HepG2 (cell line): ENCODE results near the gene MFAP1. TPM values are rescaled to one million over a fixed set of nuclear protein-coding genes. Genes with fewer than 3 reads are reported as not detected.

Experiments
- AFF4 ChIP-seq: sonication (generic); formaldehyde crosslinking; IDR thresholded peaks from 2 replicates; pipeline ENCODE4 v1.4.0; 2020; ENCODE audit warnings: missing genetic modification reagents
- CBX1 ChIP-seq: IDR thresholded peaks from one replicate; pipeline ENCODE4 v1.6.1; 2016; ENCODE audit warnings: antibody characterized with exemption, low read depth
- ISL2 ChIP-seq: sonication (generic); formaldehyde crosslinking; IDR thresholded peaks from 2 replicates; pipeline ENCODE4 v1.5.0; 2020; ENCODE audit warnings: missing genetic modification reagents
- KAT7 ChIP-seq: IDR thresholded peaks from 2 replicates; pipeline ENCODE4 v1.6.1; 2018; ENCODE audit warnings: borderline replicate concordance, missing compliant biosample characterization
- NR2F6 ChIP-seq, 2 experiments: IDR thresholded peaks; 2 replicates each; pipeline ENCODE4 v1.6.1; 2016; ENCODE audit warnings: antibody characterized with exemption in 1 of 2, mild to moderate bottlenecking in 1 of 2
- POLR2A ChIP-seq, 2 experiments: IDR thresholded peaks; 2 replicates each; pipeline ENCODE4 v1.6.1; 2011; ENCODE audit warnings: low read depth in 2 of 2, low read length in 2 of 2, mild to moderate bottlenecking in 1 of 2, moderate library complexity in 1 of 2; ENCODE audit not compliant: insufficient read depth in 1 of 2
- RARA ChIP-seq: IDR thresholded peaks from 2 replicates; pipeline ENCODE4 v1.6.1; 2016; ENCODE audit warnings: missing genetic modification reagents, missing compliant biosample characterization
- RBFOX2 ChIP-seq: fragments of 200-400 bp; formaldehyde crosslinking; IDR thresholded peaks from 2 replicates; pipeline ENCODE4 v1.6.1; 2017; ENCODE audit warnings: low read depth, mild to moderate bottlenecking, low read length
- RXRA ChIP-seq: sonication (generic); formaldehyde crosslinking; IDR thresholded peaks from 2 replicates; pipeline ENCODE4 v1.5.1; 2020; ENCODE audit warnings: missing genetic modification reagents
- SKI ChIP-seq: fragments of 450-650 bp; IDR thresholded peaks from one replicate; pipeline ENCODE4 v1.6.1; 2018; ENCODE audit warnings: mild to moderate bottlenecking; ENCODE audit not compliant: partially characterized antibody
- THAP8 ChIP-seq: sonication (generic); formaldehyde crosslinking; IDR thresholded peaks from 2 replicates; pipeline ENCODE4 v1.5.1; 2020; ENCODE audit warnings: missing genetic modification reagents, mild to moderate bottlenecking, borderline replicate concordance
- THAP9 ChIP-seq: sonication (generic); formaldehyde crosslinking; IDR thresholded peaks from 2 replicates; pipeline ENCODE4; 2020; ENCODE audit warnings: missing genetic modification reagents, mild to moderate bottlenecking, borderline replicate concordance
- ZBTB43 ChIP-seq: sonication (generic); formaldehyde crosslinking; conservative IDR thresholded peaks from 2 replicates; pipeline ENCODE4 v1.4.0; 2020; ENCODE audit warnings: missing genetic modification reagents
- ZIK1 ChIP-seq: sonication (generic); formaldehyde crosslinking; IDR thresholded peaks from 2 replicates; pipeline ENCODE4 v1.5.0; 2020; ENCODE audit warnings: mild to moderate bottlenecking, low read depth, missing genetic modification reagents, borderline replicate concordance
- ZNF18 ChIP-seq: sonication (generic); formaldehyde crosslinking; IDR thresholded peaks from 2 replicates; pipeline ENCODE4 v1.8.0; 2022; ENCODE audit warnings: mild to moderate bottlenecking, missing genetic modification reagents; ENCODE audit not compliant: insufficient replicate concordance
- ZNF329 ChIP-seq: sonication (generic); formaldehyde crosslinking; IDR thresholded peaks from 2 replicates; pipeline ENCODE4 v1.9.0; 2021; ENCODE audit warnings: low read depth, mild to moderate bottlenecking, missing genetic modification reagents
- ZNF576 ChIP-seq: sonication (generic); formaldehyde crosslinking; IDR thresholded peaks from 2 replicates; pipeline ENCODE4 v1.4.0; 2020; ENCODE audit warnings: mild to moderate bottlenecking, missing genetic modification reagents
- polyA plus RNA-seq, 8 experiments: library from polyadenylated mRNA; depleted of rRNA in 3 of 8; stranded (reverse) in 7 of 8; unstranded in 1 of 8; fragments of >200 nt; fragmentation: Illumina TruSeq in 4 of 8; extraction: Trizol in 4 of 8; gene quantifications; 2 replicates each; pipeline versions ENCODE4 v1.2.1 to v1.2.3, GENCODE V29; 2011 to 2016; ENCODE audit warnings: low read depth in 4 of 8, missing spikeins in 1 of 8, mixed read lengths in 1 of 8; ENCODE audit not compliant: insufficient read depth in 1 of 8
- total RNA-seq, 5 experiments: library from RNA; depleted of rRNA; stranded (reverse); fragments of >200 nt; fragmentation: Illumina TruSeq; extraction: Trizol; gene quantifications; 2 replicates each; pipeline ENCODE4 v1.2.3, GENCODE V29; 2016; ENCODE audit warnings: low read depth in 1 of 5

Gene MFAP1
- total and polyA plus RNA-seq, 2 of the 13 experiments (the other 11 are each of a cell fraction or from before 2014, with no cell fraction given): 11.8 to 39.5 TPM

- TF ChIP-seq AFF4 (CRISPR knock-in tag) (no peak), RXRA (CRISPR knock-in tag) (no peak), ZIK1 (no peak; the same call in 1 of the 2 replicates), ZBTB43 (CRISPR knock-in tag) (no peak), NR2F6 (IDR thresholded peaks at IDR 0.05) (no peak), NR2F6 (CRISPR knock-in tag; IDR thresholded peaks at IDR 0.05) (no peak), ZNF329 (no peak; the same call in 1 of the 2 replicates), ZNF576 (CRISPR knock-in tag) (no peak), THAP9 (CRISPR knock-in tag) (no peak; the same call in 1 of the 2 replicates), ISL2 (no peak), ZNF18 (CRISPR knock-in tag) (peak; percentile 48), RARA (CRISPR knock-in tag) (no peak), SKI (no peak), POLR2A (IDR thresholded peaks at IDR 0.05; ENCODE audit: insufficient read depth in 1 of 2, low read depth in 2 of 2, low read length in 2 of 2) (peak; percentile 66 to 68), CBX1 (no peak), THAP8 (CRISPR knock-in tag) (no peak), KAT7 (no peak), RBFOX2 (peak; percentile 51)
These were observed 47.1 kb downstream of the MFAP1 start (continued) for GRCh38 chr15:43777267-43777914.
